Loucy (cell line): ENCODE data around the gene ZNF608.

Experiments used
- H2AFZ ChIP-seq: fragments of 200-600 bp; sonication (generic); 2 replicates; pipeline ENCODE4 v1.6.0; 2016; ENCODE audit warnings: antibody characterized with exemption, mild to moderate bottlenecking, low read length, moderate library complexity
- H3F3A ChIP-seq: fragments of 200-600 bp; 2 replicates; pipeline ENCODE4 v1.6.0; 2016; ENCODE audit warnings: antibody characterized with exemption, low read depth, mild to moderate bottlenecking
- H3K27me3 ChIP-seq: fragments of 200-600 bp; sonication (generic); 2 replicates; pipeline ENCODE4 v1.6.1; 2014; ENCODE audit warnings: low read length, mild to moderate bottlenecking; ENCODE audit not compliant: insufficient read depth, poor library complexity, severe bottlenecking
- H3K36me3 ChIP-seq: fragments of 200-600 bp; sonication (generic); 2 replicates; pipeline ENCODE4 v1.6.1; 2016; ENCODE audit warnings: low read length; ENCODE audit not compliant: insufficient read depth
- H3K4me1 ChIP-seq: fragments of 200-600 bp; sonication (generic); 2 replicates; pipeline ENCODE4 v1.5.1; 2014; ENCODE audit warnings: low read length, mild to moderate bottlenecking; ENCODE audit not compliant: insufficient read depth, poor library complexity, severe bottlenecking
- H3K4me2 ChIP-seq: fragments of 200-600 bp; sonication (generic); 2 replicates; pipeline ENCODE4 v1.6.0; 2014; ENCODE audit warnings: antibody characterized with exemption, low read length, low read depth, mild to moderate bottlenecking; ENCODE audit not compliant: poor library complexity, severe bottlenecking
- H3K4me3 ChIP-seq: fragments of 200-600 bp; sonication (generic); 2 replicates; pipeline ENCODE4 v1.5.1; 2014; ENCODE audit warnings: low read length, mild to moderate bottlenecking, mixed read lengths; ENCODE audit not compliant: poor library complexity, severe bottlenecking
- H3K79me2 ChIP-seq: fragments of 200-600 bp; sonication (generic); 2 replicates; pipeline ENCODE4 v1.6.1; 2014; ENCODE audit warnings: low read length; ENCODE audit not compliant: insufficient read depth
- H3K9ac ChIP-seq: fragments of 200-600 bp; sonication (generic); 2 replicates; pipeline ENCODE4 v1.6.0; 2014; ENCODE audit warnings: mild to moderate bottlenecking, low read depth, low read length, moderate library complexity; ENCODE audit not compliant: poor library complexity, severe bottlenecking
- H3K9me2 ChIP-seq: fragments of 200-600 bp; sonication (generic); replicated peaks from 2 replicates; pipeline ENCODE4 v1.6.1; 2016; ENCODE audit warnings: low read depth, low read length, mixed read lengths
- H3K9me3 ChIP-seq: fragments of 200-600 bp; sonication (generic); 2 replicates; pipeline ENCODE4 v1.6.1; 2014; ENCODE audit warnings: mild to moderate bottlenecking, antibody characterized with exemption, low read length, low read depth; ENCODE audit not compliant: insufficient read depth
- H4K20me1 ChIP-seq: fragments of 200-600 bp; sonication (generic); 2 replicates; pipeline ENCODE4 v1.6.0; 2014; ENCODE audit warnings: antibody characterized with exemption, low read length, mild to moderate bottlenecking; ENCODE audit not compliant: insufficient read depth, poor library complexity, severe bottlenecking
- EZH2phosphoT487 ChIP-seq: fragments of 200-600 bp; IDR thresholded peaks from 2 replicates; pipeline ENCODE4 v1.6.1; 2018; ENCODE audit warnings: antibody characterized with exemption, mild to moderate bottlenecking, moderate library complexity, borderline replicate concordance
- TF ChIP-seq, protein P1 (sequence below): fragments of 200-600 bp; sonication (generic); conservative IDR thresholded peaks from 2 replicates; pipeline ENCODE4 v1.5.1; 2014; ENCODE audit warnings: mild to moderate bottlenecking, antibody characterized with exemption, low read length

The ZNF608 gene

GRCh38 chr5:124701873-124702425 lies 44.5 kb downstream of the ZNF608 start:
- Histone ChIP-seq H3K4me3 (no peak overlapping the region), H3F3A (no peaks in the 10 kb centered on the region), H3K9ac (no peak overlapping the region), H3K36me3 (no peaks in the 10 kb centered on the region), H3K79me2 (no peaks in the 10 kb centered on the region), H3K4me1 (no peaks in the 10 kb centered on the region), H3K9me3 (no peaks in the 10 kb centered on the region), H2AFZ (no peak overlapping the region), H3K27me3 (peaks cover 77% of the 10 kb centered on the region), H3K9me2 (no peaks in the 10 kb centered on the region), H3K4me2 (no peak overlapping the region), H4K20me1 (no peaks in the 10 kb centered on the region)
- TF ChIP-seq, protein P1, sequence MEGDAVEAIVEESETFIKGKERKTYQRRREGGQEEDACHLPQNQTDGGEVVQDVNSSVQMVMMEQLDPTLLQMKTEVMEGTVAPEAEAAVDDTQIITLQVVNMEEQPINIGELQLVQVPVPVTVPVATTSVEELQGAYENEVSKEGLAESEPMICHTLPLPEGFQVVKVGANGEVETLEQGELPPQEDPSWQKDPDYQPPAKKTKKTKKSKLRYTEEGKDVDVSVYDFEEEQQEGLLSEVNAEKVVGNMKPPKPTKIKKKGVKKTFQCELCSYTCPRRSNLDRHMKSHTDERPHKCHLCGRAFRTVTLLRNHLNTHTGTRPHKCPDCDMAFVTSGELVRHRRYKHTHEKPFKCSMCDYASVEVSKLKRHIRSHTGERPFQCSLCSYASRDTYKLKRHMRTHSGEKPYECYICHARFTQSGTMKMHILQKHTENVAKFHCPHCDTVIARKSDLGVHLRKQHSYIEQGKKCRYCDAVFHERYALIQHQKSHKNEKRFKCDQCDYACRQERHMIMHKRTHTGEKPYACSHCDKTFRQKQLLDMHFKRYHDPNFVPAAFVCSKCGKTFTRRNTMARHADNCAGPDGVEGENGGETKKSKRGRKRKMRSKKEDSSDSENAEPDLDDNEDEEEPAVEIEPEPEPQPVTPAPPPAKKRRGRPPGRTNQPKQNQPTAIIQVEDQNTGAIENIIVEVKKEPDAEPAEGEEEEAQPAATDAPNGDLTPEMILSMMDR: no peak
- no peak for TF ChIP-seq EZH2phosphoT487

DNA sequence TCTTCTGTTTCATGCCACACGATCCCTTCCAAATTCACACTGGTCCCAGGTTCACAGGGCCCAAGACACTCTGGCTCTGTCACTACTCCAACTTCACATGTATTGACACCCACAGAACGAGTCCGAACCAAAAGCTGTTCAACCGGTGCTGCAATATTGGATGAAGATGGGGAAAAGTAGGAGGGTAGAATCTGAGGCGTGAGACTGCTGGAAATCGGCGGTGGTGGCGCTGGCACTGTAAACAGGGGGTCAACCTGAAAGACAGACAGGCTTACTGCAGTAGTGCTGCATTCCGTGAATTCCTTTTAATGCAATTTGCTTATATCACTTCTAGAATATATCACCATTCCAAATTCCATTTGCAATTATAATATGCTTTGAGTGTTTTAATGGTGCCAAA lies 45.4 kb downstream of the ZNF608 start:
- Histone ChIP-seq H3K9ac (no peak overlapping the region), H3K36me3 (no peaks in the 10 kb centered on the region), H3K79me2 (no peaks in the 10 kb centered on the region), H3K4me3 (no peak overlapping the region), H3K9me3 (no peaks in the 10 kb centered on the region), H3K9me2 (no peaks in the 10 kb centered on the region), H3F3A (no peaks in the 10 kb centered on the region), H4K20me1 (no peaks in the 10 kb centered on the region), H3K27me3 (peaks cover 75% of the 10 kb centered on the region), H3K4me2 (no peak overlapping the region), H3K4me1 (no peaks in the 10 kb centered on the region), H2AFZ (no peak overlapping the region)
- TF ChIP-seq EZH2phosphoT487: no peak
- TF ChIP-seq, protein P1: no peak

DNA sequence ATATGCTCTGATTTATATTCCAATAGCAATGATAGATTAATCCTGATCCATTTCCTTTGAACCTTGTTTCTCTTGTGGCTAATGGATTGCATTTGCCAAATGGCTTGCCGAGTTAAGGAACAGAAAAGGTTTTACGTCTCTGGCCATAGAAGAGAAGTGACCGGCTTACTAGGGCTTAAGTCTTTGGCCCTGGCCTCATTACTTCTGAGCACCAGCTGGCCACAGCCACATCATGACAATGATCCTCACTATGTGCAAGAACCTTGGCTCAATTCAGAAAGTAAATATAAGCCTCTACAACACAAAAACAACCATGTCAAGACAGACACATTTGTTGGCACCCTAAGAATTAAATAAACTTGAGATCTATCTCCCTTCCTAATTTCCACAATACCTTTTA lies 46.1 kb downstream of the ZNF608 start:
- no peaks in the 10 kb centered on the region for H3K4me1 ChIP-seq
- peaks cover 68% of the 10 kb centered on the region for H3K27me3 ChIP-seq
- TF ChIP-seq EZH2phosphoT487: no peak
- TF ChIP-seq, protein P1: no peak
- no peak overlapping the region for H3K4me3 ChIP-seq
- no peaks in the 10 kb centered on the region for H3K9me2 ChIP-seq
- no peaks in the 10 kb centered on the region for H3K79me2 ChIP-seq
- no peaks in the 10 kb centered on the region for H4K20me1 ChIP-seq
- no peaks in the 10 kb centered on the region for H3K36me3 ChIP-seq
- no peaks in the 10 kb centered on the region for H3F3A ChIP-seq
- H3K4me2 ChIP-seq: no peak overlapping the region
- H2AFZ ChIP-seq: no peak overlapping the region
- no peak overlapping the region for H3K9ac ChIP-seq
- no peaks in the 10 kb centered on the region for H3K9me3 ChIP-seq
